ENCODE measurements around the gene TM9SF1. TPM values are rescaled to one million over a fixed set of nuclear protein-coding genes. Genes with fewer than 3 reads are reported as not detected.
A peak's percentile ranks its signal among the peaks of the same experiment; 100 is the strongest.
"Not testable (repeated sequence)": the region's sequence is repeated elsewhere in the genome, so short reads cannot be mapped to it uniquely, and the experiment has no call there.

TM9SF1 gene
- total RNA-seq, 1 experiment from 2014 or later: 31.3 TPM

- Histone ChIP-seq H3K27ac (ENCODE audit: low read length) (peak overlapping the region; percentile 73; the same call in 1 of the 2 replicates), H2AFZ (ENCODE audit: low read length) (peak overlapping the region; percentile 84; the same call in 1 of the 2 replicates), H3K4me3 (ENCODE audit: low read length) (peak overlapping the region; percentile 87), H3K79me2 (ENCODE audit: low read length) (peaks cover 88% of the 10 kb centered on the region), H3K9ac (ENCODE audit: low read length) (peak overlapping the region; percentile 82), H3K4me2 (ENCODE audit: low read depth, low read length, poor library complexity, severe bottlenecking) (peak overlapping the region; percentile 81), H3K9me2 (replicated peaks; ENCODE audit: insufficient read depth, low read length) (no peaks in the 10 kb centered on the region), H3K27me3 (ENCODE audit: low read length) (no peaks in the 10 kb centered on the region), H3K9me3 (ENCODE audit: low read length) (no peaks in the 10 kb centered on the region), H4K20me1 (ENCODE audit: insufficient read depth, low read depth, low read length) (peaks cover 3% of the 10 kb centered on the region; the same call in 1 of the 2 replicates), H3K4me1 (ENCODE audit: low read length) (peaks cover 33% of the 10 kb centered on the region), H3K36me3 (ENCODE audit: insufficient read depth, low read length) (peaks cover 26% of the 10 kb centered on the region; the same call in 1 of the 2 replicates)
- peak; percentile 70 for DNase-seq
Observed at GRCh38 chr14:24231263-24232120, 36.3 kb upstream of the TM9SF1 start.

- H3K27ac ChIP-seq (ENCODE audit: low read length): no peak overlapping the region
- no peak overlapping the region for H2AFZ ChIP-seq (ENCODE audit: low read length)
- DNase-seq: no peak
- H3K79me2 ChIP-seq (ENCODE audit: low read length): peaks cover 91% of the 10 kb centered on the region
- peaks cover 7% of the 10 kb centered on the region; the same call in 1 of the 2 replicates for H3K36me3 ChIP-seq (ENCODE audit: insufficient read depth, low read length)
- no peaks in the 10 kb centered on the region for H3K9me3 ChIP-seq (ENCODE audit: low read length)
- no peak overlapping the region for H3K4me2 ChIP-seq (ENCODE audit: low read depth, low read length, poor library complexity, severe bottlenecking)
- peaks cover 16% of the 10 kb centered on the region for H3K4me1 ChIP-seq (ENCODE audit: low read length)
- no peaks in the 10 kb centered on the region for H3K9me2 ChIP-seq (replicated peaks; ENCODE audit: insufficient read depth, low read length)
- H4K20me1 ChIP-seq (ENCODE audit: insufficient read depth, low read depth, low read length): peaks cover 3% of the 10 kb centered on the region; the same call in 1 of the 2 replicates
- no peak overlapping the region for H3K9ac ChIP-seq (ENCODE audit: low read length)
- no peaks in the 10 kb centered on the region for H3K27me3 ChIP-seq (ENCODE audit: low read length)
- no peak overlapping the region for H3K4me3 ChIP-seq (ENCODE audit: low read length)
Observed at GRCh38 chr14:24228902-24229301, 33.7 kb upstream of the TM9SF1 start.

- Histone ChIP-seq H3K9me2 (replicated peaks; ENCODE audit: insufficient read depth, low read length) (no peaks in the 10 kb centered on the region), H3K4me2 (ENCODE audit: low read depth, low read length, poor library complexity, severe bottlenecking) (no peak overlapping the region), H3K4me3 (ENCODE audit: low read length) (no peak overlapping the region), H3K36me3 (ENCODE audit: insufficient read depth, low read length) (peaks cover 7% of the 10 kb centered on the region; the same call in 1 of the 2 replicates), H3K27ac (ENCODE audit: low read length) (no peak overlapping the region), H3K4me1 (ENCODE audit: low read length) (peaks cover 8% of the 10 kb centered on the region), H3K9me3 (ENCODE audit: low read length) (no peaks in the 10 kb centered on the region), H2AFZ (ENCODE audit: low read length) (no peak overlapping the region), H3K27me3 (ENCODE audit: low read length) (no peaks in the 10 kb centered on the region), H4K20me1 (ENCODE audit: insufficient read depth, low read depth, low read length) (peaks cover under 1% of the 10 kb centered on the region; the same call in 1 of the 2 replicates), H3K9ac (ENCODE audit: low read length) (no peak overlapping the region), H3K79me2 (ENCODE audit: low read length) (peaks cover 94% of the 10 kb centered on the region)
- DNase-seq: no peak
Observed at GRCh38 chr14:24226473-24226872, 31.2 kb upstream of the TM9SF1 start.

GRCh38 chr14:24224618-24225071 is 29.4 kb upstream of the TM9SF1 start:
- H3K4me3 ChIP-seq (ENCODE audit: low read length): no peak overlapping the region
- no peaks in the 10 kb centered on the region for H3K4me1 ChIP-seq (ENCODE audit: low read length)
- no peaks in the 10 kb centered on the region for H4K20me1 ChIP-seq (ENCODE audit: insufficient read depth, low read depth, low read length)
- no peak overlapping the region for H2AFZ ChIP-seq (ENCODE audit: low read length)
- H3K27me3 ChIP-seq (ENCODE audit: low read length): no peaks in the 10 kb centered on the region
- DNase-seq: no peak
- no peaks in the 10 kb centered on the region for H3K9me2 ChIP-seq (replicated peaks; ENCODE audit: insufficient read depth, low read length)
- no peaks in the 10 kb centered on the region for H3K9me3 ChIP-seq (ENCODE audit: low read length)
- no peak overlapping the region for H3K27ac ChIP-seq (ENCODE audit: low read length)
- peaks cover 96% of the 10 kb centered on the region for H3K79me2 ChIP-seq (ENCODE audit: low read length)
- no peak overlapping the region for H3K4me2 ChIP-seq (ENCODE audit: low read depth, low read length, poor library complexity, severe bottlenecking)
- no peak overlapping the region for H3K9ac ChIP-seq (ENCODE audit: low read length)
- peaks cover 7% of the 10 kb centered on the region; the same call in 1 of the 2 replicates for H3K36me3 ChIP-seq (ENCODE audit: insufficient read depth, low read length)

- H3K27ac ChIP-seq (ENCODE audit: low read length); H3K27me3 ChIP-seq (ENCODE audit: low read length); H3K4me1 ChIP-seq (ENCODE audit: low read length); DNase-seq; H3K4me3 ChIP-seq (ENCODE audit: low read length); H3K36me3 ChIP-seq (ENCODE audit: insufficient read depth, low read length); H4K20me1 ChIP-seq (ENCODE audit: insufficient read depth, low read depth, low read length); H3K9ac ChIP-seq (ENCODE audit: low read length); H3K9me2 ChIP-seq (replicated peaks; ENCODE audit: insufficient read depth, low read length); H3K9me3 ChIP-seq (ENCODE audit: low read length); H2AFZ ChIP-seq (ENCODE audit: low read length); H3K4me2 ChIP-seq (ENCODE audit: low read depth, low read length, poor library complexity, severe bottlenecking): not testable (repeated sequence)
- peaks cover 87% of the 10 kb centered on the region for H3K79me2 ChIP-seq (ENCODE audit: low read length)
Observed at GRCh38 chr14:24222987-24223386, 27.7 kb upstream of the TM9SF1 start.

- no peak overlapping the region for H3K4me2 ChIP-seq (ENCODE audit: low read depth, low read length, poor library complexity, severe bottlenecking)
- no peaks in the 10 kb centered on the region for H3K36me3 ChIP-seq (ENCODE audit: insufficient read depth, low read length)
- no peaks in the 10 kb centered on the region for H3K27me3 ChIP-seq (ENCODE audit: low read length)
- peaks cover 54% of the 10 kb centered on the region for H3K79me2 ChIP-seq (ENCODE audit: low read length)
- no peak overlapping the region for H2AFZ ChIP-seq (ENCODE audit: low read length)
- H3K4me3 ChIP-seq (ENCODE audit: low read length): no peak overlapping the region
- H3K9ac ChIP-seq (ENCODE audit: low read length): no peak overlapping the region
- no peaks in the 10 kb centered on the region for H3K9me2 ChIP-seq (replicated peaks; ENCODE audit: insufficient read depth, low read length)
- H3K4me1 ChIP-seq (ENCODE audit: low read length): peaks cover 18% of the 10 kb centered on the region
- no peaks in the 10 kb centered on the region for H3K9me3 ChIP-seq (ENCODE audit: low read length)
- no peaks in the 10 kb centered on the region for H4K20me1 ChIP-seq (ENCODE audit: insufficient read depth, low read depth, low read length)
- no peak for DNase-seq
- H3K27ac ChIP-seq (ENCODE audit: low read length): no peak overlapping the region
Observed at GRCh38 chr14:24219521-24219920, 24.3 kb upstream of the TM9SF1 start.

- H3K4me2 ChIP-seq (ENCODE audit: low read depth, low read length, poor library complexity, severe bottlenecking): no peak overlapping the region
- no peaks in the 10 kb centered on the region for H4K20me1 ChIP-seq (ENCODE audit: insufficient read depth, low read depth, low read length)
- no peak overlapping the region for H2AFZ ChIP-seq (ENCODE audit: low read length)
- H3K79me2 ChIP-seq (ENCODE audit: low read length): peaks cover 53% of the 10 kb centered on the region
- no peaks in the 10 kb centered on the region for H3K27me3 ChIP-seq (ENCODE audit: low read length)
- H3K9me3 ChIP-seq (ENCODE audit: low read length): no peaks in the 10 kb centered on the region
- no peak overlapping the region for H3K27ac ChIP-seq (ENCODE audit: low read length)
- H3K4me3 ChIP-seq (ENCODE audit: low read length): no peak overlapping the region
- H3K9me2 ChIP-seq (replicated peaks; ENCODE audit: insufficient read depth, low read length): no peaks in the 10 kb centered on the region
- peaks cover 23% of the 10 kb centered on the region for H3K4me1 ChIP-seq (ENCODE audit: low read length)
- no peak for DNase-seq
- no peaks in the 10 kb centered on the region for H3K36me3 ChIP-seq (ENCODE audit: insufficient read depth, low read length)
- no peak overlapping the region for H3K9ac ChIP-seq (ENCODE audit: low read length)
Observed at GRCh38 chr14:24219080-24219479, 23.8 kb upstream of the TM9SF1 start.

GRCh38 chr14:24216876-24217275 is 21.6 kb upstream of the TM9SF1 start:
- not testable (repeated sequence) for H3K9me3 ChIP-seq (ENCODE audit: low read length); H3K9ac ChIP-seq (ENCODE audit: low read length); H3K36me3 ChIP-seq (ENCODE audit: insufficient read depth, low read length); H3K4me2 ChIP-seq (ENCODE audit: low read depth, low read length, poor library complexity, severe bottlenecking); H4K20me1 ChIP-seq (ENCODE audit: insufficient read depth, low read depth, low read length); H3K27me3 ChIP-seq (ENCODE audit: low read length); DNase-seq; H3K4me3 ChIP-seq (ENCODE audit: low read length); H3K27ac ChIP-seq (ENCODE audit: low read length); H3K9me2 ChIP-seq (replicated peaks; ENCODE audit: insufficient read depth, low read length); H2AFZ ChIP-seq (ENCODE audit: low read length)
- H3K79me2 ChIP-seq (ENCODE audit: low read length): peaks cover 41% of the 10 kb centered on the region
- H3K4me1 ChIP-seq (ENCODE audit: low read length): peaks cover 36% of the 10 kb centered on the region
